Fibroblast of lung (primary cell): ENCODE measurements around the gene KIAA1217. TPM values are rescaled to one million over a fixed set of nuclear protein-coding genes. Genes with fewer than 3 reads are reported as not detected.

Experiments
- DNase-seq, 2 donors: peaks; one replicate each; pipeline versions ENCODE4 v3.0.0 to v3.0.0-alpha.2; 2010; ENCODE audit warnings: low read depth in 2 of 2
- H2AFZ ChIP-seq: 2 replicates; pipeline ENCODE4 v1.5.1; 2012; ENCODE audit warnings: low read length, control low read depth, inconsistent platforms
- H3K27ac ChIP-seq: 2 replicates; pipeline ENCODE4 v1.5.1; 2011; ENCODE audit warnings: low read length, control low read depth; ENCODE audit not compliant: insufficient read depth
- H3K27me3 ChIP-seq: 2 replicates; pipeline ENCODE4 v1.5.1; 2011; ENCODE audit warnings: mild to moderate bottlenecking, low read length; ENCODE audit not compliant: control insufficient read depth, insufficient read depth
- H3K36me3 ChIP-seq: 2 replicates; pipeline ENCODE4 v1.5.1; 2011; ENCODE audit warnings: low read length; ENCODE audit not compliant: control insufficient read depth, insufficient read depth
- H3K4me1 ChIP-seq: 2 replicates; pipeline ENCODE4 v1.5.1; 2011; ENCODE audit warnings: low read length; ENCODE audit not compliant: control insufficient read depth, insufficient read depth; ENCODE audit errors: extremely low read depth
- H3K4me2 ChIP-seq: 2 replicates; pipeline ENCODE4 v1.5.1; 2011; ENCODE audit warnings: low read length, control low read depth; ENCODE audit not compliant: insufficient read depth; ENCODE audit errors: extremely low read depth
- H3K4me3 ChIP-seq, 4 experiments: fragments of 200-600 bp in 1 of 4; sonication (generic) in 1 of 4; replicated peaks in 1 of 4; 2 replicates each; pipeline ENCODE4 v1.5.1; 2011 to 2016; ENCODE audit warnings: low read length in 4 of 4, low read depth in 3 of 4, mild to moderate bottlenecking in 3 of 4, control low read depth in 2 of 4, inconsistent platforms in 1 of 4, mixed read lengths in 1 of 4; ENCODE audit not compliant: insufficient read depth in 1 of 4; ENCODE audit errors: control extremely low read depth in 1 of 4
- H3K79me2 ChIP-seq: 2 replicates; pipeline ENCODE4 v1.5.1; 2012; ENCODE audit warnings: mild to moderate bottlenecking, low read length, inconsistent platforms; ENCODE audit not compliant: control insufficient read depth, insufficient read depth
- H3K9ac ChIP-seq: 2 replicates; pipeline ENCODE4 v1.5.1; 2011; ENCODE audit warnings: mild to moderate bottlenecking, low read length, control low read depth; ENCODE audit not compliant: insufficient read depth
- H3K9me3 ChIP-seq: 2 replicates; pipeline ENCODE4 v1.5.1; 2012; ENCODE audit warnings: low read depth, low read length; ENCODE audit not compliant: control insufficient read depth, insufficient read depth
- H4K20me1 ChIP-seq: 2 replicates; pipeline ENCODE4 v1.5.1; 2011; ENCODE audit warnings: low read length; ENCODE audit not compliant: control insufficient read depth, insufficient read depth; ENCODE audit errors: extremely low read depth
- EZH2 ChIP-seq: IDR thresholded peaks from 2 replicates; pipeline ENCODE4 v1.5.1; 2012; ENCODE audit warnings: low read length, control low read depth, mild to moderate bottlenecking; ENCODE audit errors: missing control alignments
- polyA plus RNA-seq, 2 donors: library from polyadenylated mRNA; depleted of rRNA in 1 of 2; stranded (reverse) in 1 of 2; unstranded in 1 of 2; fragments of >200 nt; gene quantifications; 2 replicates each; pipeline ENCODE4 v1.2.1, GENCODE V29; 2011 to 2012; ENCODE audit warnings: missing spikeins in 1 of 2
- total RNA-seq: library from RNA; depleted of rRNA; stranded (reverse); fragments of >200 nt; gene quantifications from 2 replicates; pipeline ENCODE4 v1.2.1, GENCODE V29; 2014
- TF ChIP-seq, protein P1 (sequence below), 2 donors: IDR thresholded peaks in 1 of 2; conservative IDR thresholded peaks in 1 of 2; 1 replicate in 1 of 2; 2 replicates in 1 of 2; pipeline ENCODE4 v1.5.1; 2011 to 2012; ENCODE audit warnings: low read length in 2 of 2, control low read depth in 1 of 2, inconsistent platforms in 1 of 2, low read depth in 1 of 2, mild to moderate bottlenecking in 1 of 2

The KIAA1217 gene
- total and polyA plus RNA-seq, 2 donors (not counting 1 experiment from before 2014, with no cell fraction given) = 0.92 to 1.5 TPM

DNA sequence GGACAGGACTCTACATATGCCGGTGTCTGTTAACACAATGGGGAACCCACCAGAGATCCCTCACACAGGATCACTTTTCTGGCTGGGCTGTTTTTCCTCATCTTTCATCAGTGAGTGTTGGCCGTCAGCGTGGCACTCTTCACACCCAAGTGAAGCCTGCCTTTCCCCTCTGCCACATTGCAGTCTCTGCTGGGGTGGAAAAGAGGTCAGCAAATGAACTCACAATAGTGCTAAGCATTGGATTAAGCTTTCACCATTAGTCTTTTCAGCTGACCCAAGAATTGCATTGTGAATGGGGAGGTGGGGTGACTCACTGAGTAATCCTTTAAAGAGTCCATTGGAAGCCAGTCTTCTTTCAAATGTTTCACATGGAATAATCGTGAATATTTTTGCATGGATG is 143.0 kb downstream of the KIAA1217 start:
- Histone ChIP-seq H3K4me2 (no peak overlapping the region), H3K27me3 (no peaks in the 10 kb centered on the region), H2AFZ (no peak overlapping the region), H4K20me1 (no peaks in the 10 kb centered on the region), H3K36me3 (no peaks in the 10 kb centered on the region), H3K9ac (no peak overlapping the region), H3K4me3 (no peak overlapping the region), H3K79me2 (no peaks in the 10 kb centered on the region), H3K4me1 (no peaks in the 10 kb centered on the region), H3K27ac (no peak overlapping the region), H3K9me3 (no peaks in the 10 kb centered on the region)
- TF ChIP-seq EZH2 = no peak
- TF ChIP-seq, protein P1, sequence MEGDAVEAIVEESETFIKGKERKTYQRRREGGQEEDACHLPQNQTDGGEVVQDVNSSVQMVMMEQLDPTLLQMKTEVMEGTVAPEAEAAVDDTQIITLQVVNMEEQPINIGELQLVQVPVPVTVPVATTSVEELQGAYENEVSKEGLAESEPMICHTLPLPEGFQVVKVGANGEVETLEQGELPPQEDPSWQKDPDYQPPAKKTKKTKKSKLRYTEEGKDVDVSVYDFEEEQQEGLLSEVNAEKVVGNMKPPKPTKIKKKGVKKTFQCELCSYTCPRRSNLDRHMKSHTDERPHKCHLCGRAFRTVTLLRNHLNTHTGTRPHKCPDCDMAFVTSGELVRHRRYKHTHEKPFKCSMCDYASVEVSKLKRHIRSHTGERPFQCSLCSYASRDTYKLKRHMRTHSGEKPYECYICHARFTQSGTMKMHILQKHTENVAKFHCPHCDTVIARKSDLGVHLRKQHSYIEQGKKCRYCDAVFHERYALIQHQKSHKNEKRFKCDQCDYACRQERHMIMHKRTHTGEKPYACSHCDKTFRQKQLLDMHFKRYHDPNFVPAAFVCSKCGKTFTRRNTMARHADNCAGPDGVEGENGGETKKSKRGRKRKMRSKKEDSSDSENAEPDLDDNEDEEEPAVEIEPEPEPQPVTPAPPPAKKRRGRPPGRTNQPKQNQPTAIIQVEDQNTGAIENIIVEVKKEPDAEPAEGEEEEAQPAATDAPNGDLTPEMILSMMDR (conservative IDR thresholded peaks at IDR 0.05 in 1 of 2, IDR thresholded peaks at IDR 0.05 in 1 of 2; ENCODE audit: low read depth in 1 of 2, low read length in 2 of 2) = no peak
- DNase-seq = peak in 1 of 2 donors; percentile 82

- TF ChIP-seq, protein P1 (conservative IDR thresholded peaks at IDR 0.05 in 1 of 2, IDR thresholded peaks at IDR 0.05 in 1 of 2; ENCODE audit: low read depth in 1 of 2, low read length in 2 of 2) = no peak
- TF ChIP-seq EZH2 = no peak
- no peaks in the 10 kb centered on the region for H3K4me1 ChIP-seq
- no peaks in the 10 kb centered on the region for H3K36me3 ChIP-seq
- DNase-seq = no peak
- H3K27me3 ChIP-seq = no peaks in the 10 kb centered on the region
- H3K9me3 ChIP-seq = no peaks in the 10 kb centered on the region
- no peak overlapping the region for H3K4me3 ChIP-seq
- H3K27ac ChIP-seq = no peak overlapping the region
- no peak overlapping the region for H3K4me2 ChIP-seq
- H4K20me1 ChIP-seq = no peaks in the 10 kb centered on the region
- H2AFZ ChIP-seq = no peak overlapping the region
- no peaks in the 10 kb centered on the region for H3K79me2 ChIP-seq
- H3K9ac ChIP-seq = no peak overlapping the region
Observed at GRCh38 chr10:24352399-24352798, 143.5 kb downstream of the KIAA1217 start.

GRCh38 chr10:24353319-24353718 is 144.4 kb downstream of the KIAA1217 start:
- H2AFZ ChIP-seq = no peak overlapping the region
- TF ChIP-seq, protein P1 (conservative IDR thresholded peaks at IDR 0.05 in 1 of 2, IDR thresholded peaks at IDR 0.05 in 1 of 2; ENCODE audit: low read depth in 1 of 2, low read length in 2 of 2) = no peak
- no peak for TF ChIP-seq EZH2

More at GRCh38 chr10:24353319-24353718, 144.4 kb downstream of the KIAA1217 start:
- no peak overlapping the region for H3K4me3 ChIP-seq
- DNase-seq = no peak
- H3K36me3 ChIP-seq = no peaks in the 10 kb centered on the region
- no peaks in the 10 kb centered on the region for H3K4me1 ChIP-seq
- H3K9me3 ChIP-seq = no peaks in the 10 kb centered on the region
- no peaks in the 10 kb centered on the region for H3K79me2 ChIP-seq
- no peak overlapping the region for H3K9ac ChIP-seq
- no peaks in the 10 kb centered on the region for H4K20me1 ChIP-seq
- H3K27ac ChIP-seq = no peak overlapping the region
- H3K27me3 ChIP-seq = no peaks in the 10 kb centered on the region
- no peak overlapping the region for H3K4me2 ChIP-seq
